ENCODE data around the gene MRPL49. TPM values are rescaled to one million over a fixed set of nuclear protein-coding genes. Genes with fewer than 3 reads are reported as not detected.

The MRPL49 gene
- total and polyA plus RNA-seq, 2 of the 8 experiments (the other 6 are each of a cell fraction or from before 2014, with no cell fraction given) = 54.0 to 84.8 TPM

GRCh38 chr11:65100674-65101350, 21.3 kb upstream of the MRPL49 start (continued):
- TF ChIP-seq CHD7 (IDR thresholded peaks at IDR 0.05; ENCODE audit: insufficient replicate concordance, low read length) (no peak), SP1 (IDR thresholded peaks at IDR 0.05; ENCODE audit: low read depth, low read length) (no peak)

Data from H1 (cell line).